ENCODE results near the gene SLC6A20.

The SLC6A20 gene

GRCh38 chr3:45795882-45796765 lies at the start of gene SLC6A20:
TSS of gene SLC6A20 (minus strand) at chr3:45796536. CDS start at chr3:45796419, 117 bp downstream.
- Mint-ChIP-seq H3K4me3 (peak within 1 kb of the TSS; percentile 81), H3K36me3 (no peaks in the 10 kb centered on the region), H3K27me3 (peaks cover 32% of the 10 kb centered on the region), H3K27ac (no peak within 1 kb of the TSS), H3K4me1 (peaks cover 9% of the 10 kb centered on the region), H3K9me3 (no peaks in the 10 kb centered on the region)

- Mint-ChIP-seq H3K27me3 (no peaks in the 10 kb centered on the region), H3K36me3 (no peaks in the 10 kb centered on the region), H3K9me3 (no peaks in the 10 kb centered on the region), H3K27ac (no peak overlapping the region), H3K4me3 (no peak overlapping the region), H3K4me1 (peaks cover 15% of the 10 kb centered on the region)
These were observed 48.3 kb upstream of the SLC6A20 start for GRCh38 chr3:45844616-45845015.

GRCh38 chr3:45842851-45843625 lies 46.7 kb upstream of the SLC6A20 start:
- Mint-ChIP-seq H3K9me3 (no peaks in the 10 kb centered on the region), H3K4me3 (peak overlapping the region; percentile 95), H3K27ac (no peak overlapping the region), H3K4me1 (peaks cover 22% of the 10 kb centered on the region), H3K36me3 (peaks cover 1% of the 10 kb centered on the region), H3K27me3 (no peaks in the 10 kb centered on the region)

GRCh38 chr3:45841757-45842491 lies 45.6 kb upstream of the SLC6A20 start, which contains the start of gene LZTFL1:
TSS of gene LZTFL1 (minus strand) at chr3:45842119. CDS start at chr3:45841991, 128 bp downstream.
- peaks cover 22% of the 10 kb centered on the region for H3K4me1 Mint-ChIP-seq
- no peaks in the 10 kb centered on the region for H3K27me3 Mint-ChIP-seq
- peak within 1 kb of the TSS; percentile 95 for H3K4me3 Mint-ChIP-seq
- no peaks in the 10 kb centered on the region for H3K9me3 Mint-ChIP-seq
- H3K27ac Mint-ChIP-seq, result peak within 1 kb of the TSS; percentile 91
- H3K36me3 Mint-ChIP-seq, result peaks cover 1% of the 10 kb centered on the region

- peaks cover 6% of the 10 kb centered on the region for H3K36me3 Mint-ChIP-seq
- no peaks in the 10 kb centered on the region for H3K27me3 Mint-ChIP-seq
- peak overlapping the region; percentile 91 for H3K27ac Mint-ChIP-seq
- no peaks in the 10 kb centered on the region for H3K9me3 Mint-ChIP-seq
- peak overlapping the region; percentile 95 for H3K4me3 Mint-ChIP-seq
- H3K4me1 Mint-ChIP-seq, result peaks cover 22% of the 10 kb centered on the region
These were observed 45.1 kb upstream of the SLC6A20 start for GRCh38 chr3:45841420-45841756.

GRCh38 chr3:45838466-45838865 lies 42.1 kb upstream of the SLC6A20 start:
- Mint-ChIP-seq H3K9me3 (no peaks in the 10 kb centered on the region), H3K36me3 (peaks cover 6% of the 10 kb centered on the region), H3K27ac (no peak overlapping the region), H3K4me3 (no peak overlapping the region), H3K4me1 (peaks cover 22% of the 10 kb centered on the region), H3K27me3 (no peaks in the 10 kb centered on the region)

- Mint-ChIP-seq H3K9me3 (no peaks in the 10 kb centered on the region), H3K4me1 (no peaks in the 10 kb centered on the region), H3K36me3 (peaks cover 21% of the 10 kb centered on the region), H3K27me3 (no peaks in the 10 kb centered on the region), H3K27ac (no peak overlapping the region), H3K4me3 (no peak overlapping the region)
These were observed 36.4 kb upstream of the SLC6A20 start for GRCh38 chr3:45832699-45833098.

- no peak overlapping the region for H3K4me3 Mint-ChIP-seq
- H3K27ac Mint-ChIP-seq, result no peak overlapping the region
- peaks cover 9% of the 10 kb centered on the region for H3K4me1 Mint-ChIP-seq
- peaks cover 20% of the 10 kb centered on the region for H3K36me3 Mint-ChIP-seq
- no peaks in the 10 kb centered on the region for H3K9me3 Mint-ChIP-seq
- no peaks in the 10 kb centered on the region for H3K27me3 Mint-ChIP-seq
These were observed 33.8 kb upstream of the SLC6A20 start for GRCh38 chr3:45830121-45830520.

GRCh38 chr3:45826908-45827307 lies 30.6 kb upstream of the SLC6A20 start:
- no peaks in the 10 kb centered on the region for H3K27me3 Mint-ChIP-seq
- H3K4me1 Mint-ChIP-seq, result peaks cover 9% of the 10 kb centered on the region
- no peaks in the 10 kb centered on the region for H3K9me3 Mint-ChIP-seq
- H3K36me3 Mint-ChIP-seq, result peaks cover 23% of the 10 kb centered on the region
- H3K4me3 Mint-ChIP-seq, result no peak overlapping the region
- no peak overlapping the region for H3K27ac Mint-ChIP-seq

- Mint-ChIP-seq H3K4me1 (peaks cover 9% of the 10 kb centered on the region), H3K9me3 (no peaks in the 10 kb centered on the region), H3K27ac (no peak overlapping the region), H3K4me3 (no peak overlapping the region), H3K27me3 (no peaks in the 10 kb centered on the region), H3K36me3 (peaks cover 21% of the 10 kb centered on the region)
These were observed 30.0 kb upstream of the SLC6A20 start for GRCh38 chr3:45826321-45826720.

- H3K4me3 Mint-ChIP-seq, result no peak overlapping the region
- H3K36me3 Mint-ChIP-seq, result peaks cover 19% of the 10 kb centered on the region
These were observed 24.8 kb upstream of the SLC6A20 start for GRCh38 chr3:45821127-45821526.

GRCh38 chr3:45819543-45819942 lies 23.2 kb upstream of the SLC6A20 start:
- no peaks in the 10 kb centered on the region for H3K9me3 Mint-ChIP-seq
- H3K36me3 Mint-ChIP-seq, result peaks cover 18% of the 10 kb centered on the region
- H3K27me3 Mint-ChIP-seq, result no peaks in the 10 kb centered on the region
- no peak overlapping the region for H3K27ac Mint-ChIP-seq
- no peaks in the 10 kb centered on the region for H3K4me1 Mint-ChIP-seq
- H3K4me3 Mint-ChIP-seq, result no peak overlapping the region

More at GRCh38 chr3:45821127-45821526, 24.8 kb upstream of the SLC6A20 start:
- Mint-ChIP-seq H3K9me3 (no peaks in the 10 kb centered on the region), H3K27me3 (no peaks in the 10 kb centered on the region), H3K27ac (no peak overlapping the region), H3K4me1 (peaks cover 2% of the 10 kb centered on the region)

GRCh38 chr3:45817831-45818522 lies 21.6 kb upstream of the SLC6A20 start:
- no peak overlapping the region for H3K4me3 Mint-ChIP-seq

GRCh38 chr3:45816544-45816943 lies 20.2 kb upstream of the SLC6A20 start:
- H3K27me3 Mint-ChIP-seq, result no peaks in the 10 kb centered on the region
- H3K9me3 Mint-ChIP-seq, result no peaks in the 10 kb centered on the region
- H3K27ac Mint-ChIP-seq, result no peak overlapping the region
- H3K4me3 Mint-ChIP-seq, result no peak overlapping the region
- H3K36me3 Mint-ChIP-seq, result peaks cover 19% of the 10 kb centered on the region
- H3K4me1 Mint-ChIP-seq, result no peaks in the 10 kb centered on the region

More at GRCh38 chr3:45817831-45818522, 21.6 kb upstream of the SLC6A20 start:
- Mint-ChIP-seq H3K9me3 (no peaks in the 10 kb centered on the region), H3K27me3 (no peaks in the 10 kb centered on the region), H3K27ac (no peak overlapping the region), H3K36me3 (peaks cover 21% of the 10 kb centered on the region), H3K4me1 (no peaks in the 10 kb centered on the region)

- H3K4me1 Mint-ChIP-seq, result no peaks in the 10 kb centered on the region
- H3K27me3 Mint-ChIP-seq, result no peaks in the 10 kb centered on the region
- no peak overlapping the region for H3K4me3 Mint-ChIP-seq
- H3K27ac Mint-ChIP-seq, result no peak overlapping the region
- no peaks in the 10 kb centered on the region for H3K9me3 Mint-ChIP-seq
- H3K36me3 Mint-ChIP-seq, result peaks cover 9% of the 10 kb centered on the region
These were observed 18.0 kb upstream of the SLC6A20 start for GRCh38 chr3:45814322-45814721.
